Stomach smooth muscle (tissue), 2 donors: ENCODE data around the gene CPAMD8.
"Not testable (repeated sequence)": the region's sequence is repeated elsewhere in the genome, so short reads cannot be mapped to it uniquely, and the experiment has no call there.

Experiments
- H3K27ac ChIP-seq: one replicate; pipeline ENCODE4 v1.7.0; 2013; ENCODE audit warnings: mild to moderate bottlenecking, low read length, inconsistent platforms
- H3K27me3 ChIP-seq, 2 donors: one replicate each; pipeline ENCODE4 v1.7.0; 2013; ENCODE audit warnings: low read length in 2 of 2; ENCODE audit not compliant: insufficient read depth in 2 of 2, control insufficient read depth in 1 of 2
- H3K36me3 ChIP-seq, 2 donors: one replicate each; pipeline ENCODE4 v1.7.0; 2013; ENCODE audit warnings: low read length in 2 of 2; ENCODE audit not compliant: control insufficient read depth in 2 of 2, insufficient read depth in 2 of 2
- H3K4me1 ChIP-seq: one replicate; pipeline ENCODE4 v1.7.0; 2013; ENCODE audit warnings: low read length; ENCODE audit not compliant: control insufficient read depth, insufficient read depth
- H3K4me3 ChIP-seq, 2 donors: one replicate each; pipeline ENCODE4 v1.7.0; 2013; ENCODE audit warnings: low read length in 2 of 2
- H3K9ac ChIP-seq, 2 donors: one replicate each; pipeline ENCODE4 v1.7.0; 2013; ENCODE audit warnings: low read length in 2 of 2, mild to moderate bottlenecking in 1 of 2
- H3K9me3 ChIP-seq, 2 donors: one replicate each; pipeline ENCODE4 v1.7.0; 2013; ENCODE audit warnings: low read length in 2 of 2; ENCODE audit not compliant: control insufficient read depth in 2 of 2
- donor health status: healthy.
- donor health status: Pancreatic carcinoma.

Gene CPAMD8

GRCh38 chr19:17001603-17002183 lies 24.9 kb downstream of the CPAMD8 start:
- no peaks in the 10 kb centered on the region for H3K27me3 ChIP-seq
- no peak overlapping the region for H3K4me3 ChIP-seq
- no peak overlapping the region for H3K27ac ChIP-seq
- no peaks in the 10 kb centered on the region for H3K36me3 ChIP-seq
- H3K9ac ChIP-seq: no peak overlapping the region
- H3K9me3 ChIP-seq: peaks cover 4% of the 10 kb centered on the region in 2 donors
- no peaks in the 10 kb centered on the region for H3K4me1 ChIP-seq

- H3K27ac ChIP-seq: no peak overlapping the region
- no peaks in the 10 kb centered on the region for H3K4me1 ChIP-seq
- no peak overlapping the region for H3K4me3 ChIP-seq
- peaks cover 7 to 8% of the 10 kb centered on the region in 2 donors for H3K9me3 ChIP-seq
- H3K27me3 ChIP-seq: no peaks in the 10 kb centered on the region
- H3K9ac ChIP-seq: no peak overlapping the region
- H3K36me3 ChIP-seq: no peaks in the 10 kb centered on the region
These were observed 27.9 kb downstream of the CPAMD8 start for GRCh38 chr19:16998635-16999194.

DNA sequence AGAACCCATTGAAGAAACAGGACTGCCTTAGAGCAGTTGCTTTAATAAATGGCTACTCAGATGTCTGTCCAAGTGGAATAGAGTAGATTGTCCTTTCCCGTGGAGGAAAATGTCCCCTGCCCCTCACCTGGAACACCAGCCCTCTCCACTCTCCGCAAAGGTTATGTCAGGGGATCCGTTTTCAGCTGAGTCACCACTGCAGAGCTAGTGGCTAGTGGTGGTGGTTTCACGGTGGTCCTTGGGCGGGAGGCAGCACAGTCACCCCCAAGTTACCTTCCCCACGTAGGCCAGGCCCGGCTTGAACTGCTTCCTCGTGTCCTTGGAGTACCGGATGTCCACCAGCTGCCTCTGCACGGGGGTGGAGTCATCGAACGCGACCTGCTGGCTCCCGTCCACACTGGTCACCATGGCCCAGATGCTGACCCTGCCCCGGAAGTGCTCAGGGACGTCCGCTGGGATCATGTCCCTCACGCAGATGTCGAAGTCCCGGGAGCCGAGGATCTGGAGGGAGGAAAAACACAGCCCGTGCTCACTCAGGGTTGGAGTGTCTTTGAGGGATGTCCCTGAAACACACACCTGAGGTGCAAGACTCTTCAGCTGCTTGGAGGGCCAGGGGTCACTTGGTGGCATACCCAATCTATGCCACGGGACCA lies 29.6 kb downstream of the CPAMD8 start:
- not testable (repeated sequence) for H3K27me3 ChIP-seq, H3K9ac ChIP-seq, H3K27ac ChIP-seq, H3K36me3 ChIP-seq, H3K4me1 ChIP-seq, H3K4me3 ChIP-seq
- H3K9me3 ChIP-seq: peaks cover 8 to 11% of the 10 kb centered on the region in 2 donors

GRCh38 chr19:16988661-16989060 lies 37.9 kb downstream of the CPAMD8 start:
- Histone ChIP-seq H3K9ac (no peak overlapping the region), H3K4me3 (no peak overlapping the region), H3K27ac (no peak overlapping the region), H3K27me3 (peaks cover 0 to 3% of the 10 kb centered on the region in 2 donors), H3K9me3 (peaks cover under 1 to 9% of the 10 kb centered on the region in 2 donors), H3K4me1 (no peaks in the 10 kb centered on the region), H3K36me3 (no peaks in the 10 kb centered on the region)

- Histone ChIP-seq H3K27ac (no peak overlapping the region), H3K9ac (no peak overlapping the region), H3K4me3 (no peak overlapping the region)
These were observed 41.2 kb downstream of the CPAMD8 start for GRCh38 chr19:16985403-16985802.

GRCh38 chr19:16982586-16982985 lies 44.0 kb downstream of the CPAMD8 start:
- not testable (repeated sequence) for H3K9ac ChIP-seq, H3K36me3 ChIP-seq, H3K27ac ChIP-seq, H3K9me3 ChIP-seq, H3K4me3 ChIP-seq, H3K4me1 ChIP-seq, H3K27me3 ChIP-seq

More at GRCh38 chr19:16985403-16985802, 41.2 kb downstream of the CPAMD8 start:
- Histone ChIP-seq H3K9me3 (peaks cover 3 to 4% of the 10 kb centered on the region in 2 donors), H3K4me1 (no peaks in the 10 kb centered on the region), H3K27me3 (peaks cover 0 to 3% of the 10 kb centered on the region in 2 donors), H3K36me3 (no peaks in the 10 kb centered on the region)

GRCh38 chr19:16978839-16979802 lies 47.5 kb downstream of the CPAMD8 start:
- peaks cover 0 to 3% of the 10 kb centered on the region in 2 donors for H3K9me3 ChIP-seq

GRCh38 chr19:16978156-16978555 lies 48.5 kb downstream of the CPAMD8 start:
- H3K27ac ChIP-seq: no peak overlapping the region
- peaks cover 0 to 6% of the 10 kb centered on the region in 2 donors for H3K27me3 ChIP-seq
- H3K4me3 ChIP-seq: no peak overlapping the region
- no peaks in the 10 kb centered on the region for H3K9me3 ChIP-seq
- H3K4me1 ChIP-seq: no peaks in the 10 kb centered on the region
- H3K9ac ChIP-seq: no peak overlapping the region
- no peaks in the 10 kb centered on the region for H3K36me3 ChIP-seq

More at GRCh38 chr19:16978839-16979802, 47.5 kb downstream of the CPAMD8 start:
- Histone ChIP-seq H3K4me1 (no peaks in the 10 kb centered on the region), H3K36me3 (no peaks in the 10 kb centered on the region), H3K27ac (no peak overlapping the region), H3K9ac (no peak overlapping the region), H3K27me3 (peaks cover 0 to 6% of the 10 kb centered on the region in 2 donors), H3K4me3 (no peak overlapping the region)

DNA sequence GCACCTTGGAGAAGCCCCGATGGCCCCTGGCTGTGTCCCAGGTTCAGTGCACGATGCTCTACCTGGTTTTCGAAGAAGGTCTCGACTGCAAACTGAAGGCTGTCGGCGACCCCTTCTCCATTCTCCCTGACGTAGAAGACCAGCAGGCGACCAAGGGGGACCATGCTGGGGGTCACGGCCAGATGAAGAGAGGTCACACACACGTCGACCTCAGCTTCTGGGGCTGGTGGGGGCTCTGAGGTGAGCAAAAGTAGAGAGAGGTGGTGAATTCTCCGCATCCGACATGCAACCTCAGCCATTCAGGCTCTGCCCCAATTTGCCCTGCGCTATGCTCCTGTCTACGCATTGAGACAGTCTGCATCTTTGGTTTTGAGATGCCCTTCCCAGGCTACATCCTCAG lies 49.3 kb downstream of the CPAMD8 start:
- Histone ChIP-seq H3K4me3 (no peak overlapping the region), H3K27ac (no peak overlapping the region), H3K9me3 (no peaks in the 10 kb centered on the region), H3K36me3 (no peaks in the 10 kb centered on the region), H3K27me3 (peaks cover 0 to 6% of the 10 kb centered on the region in 2 donors), H3K4me1 (no peaks in the 10 kb centered on the region), H3K9ac (no peak overlapping the region)

GRCh38 chr19:16976446-16976845 lies 50.2 kb downstream of the CPAMD8 start:
- H3K27ac ChIP-seq: no peak overlapping the region
- no peaks in the 10 kb centered on the region for H3K9me3 ChIP-seq
- no peaks in the 10 kb centered on the region for H3K36me3 ChIP-seq
- no peak overlapping the region for H3K4me3 ChIP-seq
- no peak overlapping the region for H3K9ac ChIP-seq
- no peaks in the 10 kb centered on the region for H3K4me1 ChIP-seq
- H3K27me3 ChIP-seq: peaks cover 0 to 6% of the 10 kb centered on the region in 2 donors
